KMS-11 (cell line): ENCODE results near the gene RAB11FIP5.

Source experiments
- H2AFZ ChIP-seq: fragments of 200-600 bp; sonication (generic); 2 replicates; pipeline ENCODE4 v1.6.1; 2016; ENCODE audit warnings: antibody characterized with exemption, mixed run types, low read depth
- H3K27ac ChIP-seq: fragments of 200-600 bp; sonication (generic); 2 replicates; pipeline ENCODE4 v1.6.1; 2016; ENCODE audit warnings: mild to moderate bottlenecking, mixed run types
- H3K27me3 ChIP-seq: fragments of 200-600 bp; sonication (generic); 2 replicates; pipeline ENCODE4 v1.6.1; 2017; ENCODE audit warnings: mild to moderate bottlenecking, low read depth, mixed run types, moderate library complexity; ENCODE audit not compliant: insufficient read depth
- H3K36me3 ChIP-seq: fragments of 200-600 bp; sonication (generic); 2 replicates; pipeline ENCODE4 v1.6.1; 2017; ENCODE audit warnings: mild to moderate bottlenecking, mixed run types; ENCODE audit not compliant: insufficient read depth
- H3K4me1 ChIP-seq: fragments of 200-600 bp; sonication (generic); 2 replicates; pipeline ENCODE4 v1.6.1; 2016; ENCODE audit warnings: mild to moderate bottlenecking, low read depth, mixed run types; ENCODE audit not compliant: poor library complexity, severe bottlenecking
- H3K4me2 ChIP-seq: fragments of 200-600 bp; sonication (generic); 2 replicates; pipeline ENCODE4 v1.7.0; 2016; ENCODE audit warnings: mild to moderate bottlenecking, mixed run types
- H3K4me3 ChIP-seq: fragments of 200-600 bp; sonication (generic); IDR thresholded peaks from 2 replicates; pipeline ENCODE4 v1.6.1; 2017; ENCODE audit warnings: low read depth, low read length, mixed read lengths; ENCODE audit not compliant: insufficient read depth
- H3K79me2 ChIP-seq: fragments of 200-600 bp; sonication (generic); 2 replicates; pipeline ENCODE4 v1.6.1; 2016; ENCODE audit warnings: low read depth, mixed run types; ENCODE audit not compliant: insufficient read depth
- H3K9ac ChIP-seq: fragments of 200-600 bp; sonication (generic); 2 replicates; pipeline ENCODE4 v1.6.1; 2016; ENCODE audit warnings: mild to moderate bottlenecking, mixed run types
- H4K20me1 ChIP-seq: fragments of 200-600 bp; sonication (generic); 2 replicates; pipeline ENCODE4 v1.6.1; 2016; ENCODE audit warnings: mild to moderate bottlenecking, mixed run types; ENCODE audit not compliant: insufficient read depth
- CTCF ChIP-seq: fragments of 200-600 bp; sonication (generic); conservative IDR thresholded peaks from 2 replicates; pipeline ENCODE4 v1.6.1; 2017; ENCODE audit warnings: low read depth, mild to moderate bottlenecking, antibody characterized with exemption, low read length, moderate library complexity, mixed read lengths

RAB11FIP5 gene

GRCh38 chr2:73089270-73090030 lies 23.3 kb downstream of the RAB11FIP5 start:
- H3K4me2 ChIP-seq: no peak overlapping the region
- no peak overlapping the region for H2AFZ ChIP-seq
- H3K4me3 ChIP-seq: no peak overlapping the region
- no peaks in the 10 kb centered on the region for H3K79me2 ChIP-seq
- H4K20me1 ChIP-seq: no peaks in the 10 kb centered on the region
- H3K27me3 ChIP-seq: no peaks in the 10 kb centered on the region
- TF ChIP-seq CTCF: no peak
- no peak overlapping the region for H3K27ac ChIP-seq
- no peaks in the 10 kb centered on the region for H3K4me1 ChIP-seq
- no peaks in the 10 kb centered on the region for H3K36me3 ChIP-seq
- H3K9ac ChIP-seq: no peak overlapping the region

GRCh38 chr2:73088703-73089102 lies 24.0 kb downstream of the RAB11FIP5 start:
- Histone ChIP-seq H3K9ac (no peak overlapping the region), H3K4me3 (no peak overlapping the region), H2AFZ (no peak overlapping the region), H4K20me1 (no peaks in the 10 kb centered on the region), H3K27ac (no peak overlapping the region), H3K4me1 (no peaks in the 10 kb centered on the region), H3K36me3 (no peaks in the 10 kb centered on the region), H3K79me2 (no peaks in the 10 kb centered on the region), H3K4me2 (no peak overlapping the region), H3K27me3 (no peaks in the 10 kb centered on the region)
- no peak for TF ChIP-seq CTCF

GRCh38 chr2:73088211-73088610 lies 24.5 kb downstream of the RAB11FIP5 start:
- no peaks in the 10 kb centered on the region for H3K36me3 ChIP-seq
- TF ChIP-seq CTCF: no peak
- no peak overlapping the region for H3K27ac ChIP-seq
- H3K4me1 ChIP-seq: no peaks in the 10 kb centered on the region
- no peaks in the 10 kb centered on the region for H4K20me1 ChIP-seq
- no peak overlapping the region for H3K4me3 ChIP-seq
- no peaks in the 10 kb centered on the region for H3K27me3 ChIP-seq
- no peak overlapping the region for H3K4me2 ChIP-seq
- H3K9ac ChIP-seq: no peak overlapping the region
- H3K79me2 ChIP-seq: no peaks in the 10 kb centered on the region
- H2AFZ ChIP-seq: no peak overlapping the region

GRCh38 chr2:73087311-73087710 lies 25.4 kb downstream of the RAB11FIP5 start:
- H2AFZ ChIP-seq: no peak overlapping the region

More at GRCh38 chr2:73087311-73087710, 25.4 kb downstream of the RAB11FIP5 start:
- Histone ChIP-seq H3K4me2 (no peak overlapping the region), H3K4me3 (no peak overlapping the region), H3K27me3 (no peaks in the 10 kb centered on the region), H3K36me3 (no peaks in the 10 kb centered on the region), H3K27ac (no peak overlapping the region), H4K20me1 (no peaks in the 10 kb centered on the region), H3K4me1 (no peaks in the 10 kb centered on the region), H3K79me2 (no peaks in the 10 kb centered on the region), H3K9ac (no peak overlapping the region)
- no peak for TF ChIP-seq CTCF
